Activated naive CD8-positive, alpha-beta T cell treated with anti-CD3 and anti-CD28 coated beads, Interleukin-2, amount 10 ng/mL, durations not matched to agents 7 days and 5 days (primary cell): ENCODE measurements around the gene BPIFB3. TPM values are rescaled to one million over a fixed set of nuclear protein-coding genes. Genes with fewer than 3 reads are reported as not detected.
"Not testable (repeated sequence)": the region's sequence is repeated elsewhere in the genome, so short reads cannot be mapped to it uniquely, and the experiment has no call there.

ENCODE experiments used
- ATAC-seq: fragments of 150-1000 bp; cut with Tn5 transposase; one replicate; pipeline ENCODE4 v1.10.0; 2021; ENCODE audit warnings: low read depth, moderate library complexity
- POLR2A ChIA-PET: fragments of 350-600 bp; sonication (Branson Sonifier 250); formaldehyde crosslinking; loops from one replicate; lab custom pipeline; 2021; ENCODE audit warnings: antibody characterized with exemption; lab: Charles Lee
- DNase-seq: peaks from one replicate; pipeline ENCODE4 v3.0.0; 2021
- H3K27ac Mint-ChIP-seq: one replicate; pipeline ENCODE4 v1.8.0; 2022; ENCODE audit warnings: mild to moderate bottlenecking, mixed read lengths
- H3K27me3 Mint-ChIP-seq: one replicate; pipeline ENCODE4 v1.8.0; 2022; ENCODE audit warnings: mild to moderate bottlenecking, moderate library complexity, mixed read lengths
- H3K36me3 Mint-ChIP-seq: one replicate; pipeline ENCODE4 v1.8.0; 2021; ENCODE audit warnings: mild to moderate bottlenecking, mixed read lengths
- H3K4me1 Mint-ChIP-seq: one replicate; pipeline ENCODE4 v1.8.0; 2021; ENCODE audit warnings: mixed read lengths
- H3K4me3 Mint-ChIP-seq: one replicate; pipeline ENCODE4 v1.8.0; 2022; ENCODE audit warnings: mild to moderate bottlenecking, moderate library complexity, mixed read lengths
- H3K9me3 Mint-ChIP-seq: one replicate; pipeline ENCODE4 v1.8.0; 2021; ENCODE audit warnings: mixed read lengths
- total RNA-seq, 2 experiments: library from RNA; stranded (reverse); gene quantifications; one replicate each; pipeline ENCODE4 v1.2.3, GENCODE V29; 2021

BPIFB3 gene
- total RNA-seq, 2 experiments from 2014 or later = not detected

GRCh38 chr20:33030569-33030968 lies 23.1 kb upstream of the BPIFB3 start:
- no peak overlapping the region for H3K4me3 Mint-ChIP-seq
- POLR2A ChIA-PET = no interaction called here
- DNase-seq (no peak), ATAC-seq (no peak)
- H3K9me3 Mint-ChIP-seq = no peaks in the 10 kb centered on the region
- H3K4me1 Mint-ChIP-seq = no peaks in the 10 kb centered on the region
- H3K27ac Mint-ChIP-seq = no peak overlapping the region
- H3K27me3 Mint-ChIP-seq = no peaks in the 10 kb centered on the region
- H3K36me3 Mint-ChIP-seq = no peaks in the 10 kb centered on the region

GRCh38 chr20:33031531-33031930 lies 22.2 kb upstream of the BPIFB3 start, which contains the start of gene BPIFB6:
Gene BPIFB6, plus strand, starts transcription at chr20:33031648. Its CDS starts 0 bp downstream, at chr20:33031648.
- Mint-ChIP-seq H3K4me1 (no peaks in the 10 kb centered on the region), H3K4me3 (no peak within 1 kb of the TSS), H3K27ac (no peak within 1 kb of the TSS), H3K36me3 (no peaks in the 10 kb centered on the region), H3K27me3 (no peaks in the 10 kb centered on the region), H3K9me3 (no peaks in the 10 kb centered on the region)
- POLR2A ChIA-PET = no interaction called here
- DNase-seq (no peak), ATAC-seq (no peak)

- H3K27me3 Mint-ChIP-seq = no peaks in the 10 kb centered on the region
- no peak for ATAC-seq
- peak overlapping the region; percentile 44 for H3K27ac Mint-ChIP-seq
- POLR2A ChIA-PET = no interaction called here
- no peaks in the 10 kb centered on the region for H3K9me3 Mint-ChIP-seq
- H3K4me1 Mint-ChIP-seq = no peaks in the 10 kb centered on the region
- no peaks in the 10 kb centered on the region for H3K36me3 Mint-ChIP-seq
- no peak overlapping the region for H3K4me3 Mint-ChIP-seq
- no peak for DNase-seq
These were observed 21.1 kb upstream of the BPIFB3 start for GRCh38 chr20:33032555-33032954.

DNA sequence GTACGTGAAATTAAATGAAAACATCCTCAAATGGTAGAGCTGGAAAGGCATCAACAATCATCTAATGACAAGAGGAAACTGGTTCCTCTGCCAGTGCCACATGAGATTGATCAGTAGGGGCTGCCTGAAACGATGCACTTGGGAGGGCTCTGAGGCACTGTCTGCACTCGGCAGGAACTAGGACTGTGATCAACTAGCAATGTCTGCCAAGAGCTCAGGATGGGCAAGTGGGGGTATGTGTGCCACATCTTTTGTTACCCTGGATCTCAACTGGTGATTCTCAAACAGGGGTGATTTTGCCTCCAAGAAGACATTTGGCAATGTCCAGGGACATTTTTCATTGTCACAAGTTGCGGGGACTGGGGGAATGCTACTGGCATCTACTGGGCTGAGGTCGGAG lies 20.3 kb upstream of the BPIFB3 start:
- no peaks in the 10 kb centered on the region for H3K4me1 Mint-ChIP-seq
- ATAC-seq = no peak
- H3K27ac Mint-ChIP-seq = no peak overlapping the region
- H3K4me3 Mint-ChIP-seq = no peak overlapping the region
- H3K36me3 Mint-ChIP-seq = no peaks in the 10 kb centered on the region
- POLR2A ChIA-PET = no interaction called here
- no peak for DNase-seq
- no peaks in the 10 kb centered on the region for H3K27me3 Mint-ChIP-seq
- H3K9me3 Mint-ChIP-seq = no peaks in the 10 kb centered on the region

- H3K36me3 Mint-ChIP-seq = no peaks in the 10 kb centered on the region
- H3K4me3 Mint-ChIP-seq = no peak overlapping the region
- DNase-seq (no peak), ATAC-seq (no peak)
- H3K4me1 Mint-ChIP-seq = no peaks in the 10 kb centered on the region
- H3K27ac Mint-ChIP-seq = no peak overlapping the region
- no peaks in the 10 kb centered on the region for H3K27me3 Mint-ChIP-seq
- no peaks in the 10 kb centered on the region for H3K9me3 Mint-ChIP-seq
- POLR2A ChIA-PET = no interaction called here
These were observed 19.6 kb upstream of the BPIFB3 start for GRCh38 chr20:33034115-33034514.

DNA sequence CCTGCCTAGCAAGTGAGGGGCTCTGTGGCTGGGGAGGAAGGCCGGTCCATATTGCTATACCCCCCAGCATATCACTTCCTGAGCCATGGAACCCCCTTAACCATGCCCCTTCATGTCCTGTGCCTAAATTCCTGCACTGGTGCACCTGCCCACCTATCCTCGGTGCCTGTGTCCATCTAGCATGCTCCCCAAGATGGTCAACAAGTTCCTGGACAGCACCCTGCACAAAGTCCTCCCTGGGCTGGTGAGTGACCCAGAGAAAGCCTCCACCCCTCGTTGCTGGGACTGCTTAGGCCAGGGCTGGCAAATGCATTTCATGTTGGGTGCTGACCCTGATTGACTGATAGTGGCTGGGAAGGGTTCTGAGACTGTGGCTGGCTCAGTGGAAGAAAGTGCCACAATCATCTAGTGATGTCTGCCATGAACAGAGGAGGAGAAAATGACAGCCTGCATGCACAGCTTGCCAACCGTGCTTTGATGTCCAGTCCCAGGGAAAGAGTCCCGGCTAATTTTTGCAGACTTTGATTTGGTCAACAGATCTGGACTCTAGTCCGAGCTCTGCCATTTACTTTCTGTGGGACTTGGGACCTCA lies 18.7 kb upstream of the BPIFB3 start:
- Mint-ChIP-seq H3K27me3 (no peaks in the 10 kb centered on the region), H3K27ac (no peak overlapping the region), H3K9me3 (no peaks in the 10 kb centered on the region), H3K36me3 (no peaks in the 10 kb centered on the region), H3K4me1 (no peaks in the 10 kb centered on the region), H3K4me3 (no peak overlapping the region)
- POLR2A ChIA-PET = no interaction called here
- no peak for ATAC-seq
- DNase-seq = no peak

DNA sequence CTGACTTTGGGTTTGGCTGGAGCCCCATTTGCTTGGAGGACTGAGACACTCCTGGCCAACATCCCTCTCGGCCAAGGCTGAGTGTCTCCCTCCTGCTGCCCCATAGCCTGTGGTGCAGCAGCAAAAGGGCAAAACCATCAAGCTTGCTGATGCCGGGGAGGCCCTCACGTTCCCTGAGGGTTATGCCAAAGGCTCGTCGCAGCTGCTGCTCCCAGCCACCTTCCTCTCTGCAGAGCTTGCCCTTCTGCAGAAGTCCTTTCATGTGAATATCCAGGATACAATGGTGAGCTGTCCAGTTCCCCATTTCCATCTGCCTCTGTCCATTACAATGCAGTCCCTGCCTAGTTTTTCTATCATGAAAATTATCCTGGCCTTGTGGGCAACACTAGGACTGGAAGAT lies 16.2 kb upstream of the BPIFB3 start:
- peaks cover 2% of the 10 kb centered on the region for H3K27me3 Mint-ChIP-seq
- no peaks in the 10 kb centered on the region for H3K9me3 Mint-ChIP-seq
- no peak overlapping the region for H3K27ac Mint-ChIP-seq
- H3K4me1 Mint-ChIP-seq = no peaks in the 10 kb centered on the region
- ATAC-seq (no peak), DNase-seq (no peak)
- H3K4me3 Mint-ChIP-seq = no peak overlapping the region
- H3K36me3 Mint-ChIP-seq = no peaks in the 10 kb centered on the region
- POLR2A ChIA-PET = no interaction called here

DNA sequence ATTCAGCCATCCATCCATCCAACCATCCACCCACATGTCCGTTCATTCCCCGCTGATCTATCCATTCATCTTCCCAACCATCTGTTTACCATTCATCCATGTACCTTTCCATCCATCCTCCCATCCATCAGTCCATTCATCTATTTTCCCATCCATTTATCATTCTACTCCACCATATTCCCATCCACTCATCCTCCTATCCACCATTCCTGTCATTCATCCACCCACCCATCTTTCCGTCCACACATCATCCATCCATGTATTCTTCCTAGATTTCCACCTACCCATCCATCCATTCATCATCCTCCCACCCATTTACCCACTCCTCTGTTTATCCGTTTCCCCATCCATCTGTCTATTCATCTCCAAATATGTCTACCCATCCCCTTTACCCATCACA lies 15.5 kb upstream of the BPIFB3 start:
- DNase-seq (no peak), ATAC-seq (no peak)
- Mint-ChIP-seq H3K27me3 (peaks cover 2% of the 10 kb centered on the region), H3K4me1 (no peaks in the 10 kb centered on the region), H3K4me3 (no peak overlapping the region), H3K27ac (no peak overlapping the region), H3K36me3 (no peaks in the 10 kb centered on the region), H3K9me3 (no peaks in the 10 kb centered on the region)
- POLR2A ChIA-PET = no interaction called here

- Mint-ChIP-seq H3K27ac (no peak overlapping the region), H3K4me1 (no peaks in the 10 kb centered on the region), H3K27me3 (peaks cover 2% of the 10 kb centered on the region), H3K36me3 (no peaks in the 10 kb centered on the region), H3K9me3 (peaks cover 4% of the 10 kb centered on the region), H3K4me3 (no peak overlapping the region)
- POLR2A ChIA-PET = no interaction called here
- DNase-seq (no peak), ATAC-seq (no peak)
These were observed 11.3 kb upstream of the BPIFB3 start for GRCh38 chr20:33042430-33042829.

DNA sequence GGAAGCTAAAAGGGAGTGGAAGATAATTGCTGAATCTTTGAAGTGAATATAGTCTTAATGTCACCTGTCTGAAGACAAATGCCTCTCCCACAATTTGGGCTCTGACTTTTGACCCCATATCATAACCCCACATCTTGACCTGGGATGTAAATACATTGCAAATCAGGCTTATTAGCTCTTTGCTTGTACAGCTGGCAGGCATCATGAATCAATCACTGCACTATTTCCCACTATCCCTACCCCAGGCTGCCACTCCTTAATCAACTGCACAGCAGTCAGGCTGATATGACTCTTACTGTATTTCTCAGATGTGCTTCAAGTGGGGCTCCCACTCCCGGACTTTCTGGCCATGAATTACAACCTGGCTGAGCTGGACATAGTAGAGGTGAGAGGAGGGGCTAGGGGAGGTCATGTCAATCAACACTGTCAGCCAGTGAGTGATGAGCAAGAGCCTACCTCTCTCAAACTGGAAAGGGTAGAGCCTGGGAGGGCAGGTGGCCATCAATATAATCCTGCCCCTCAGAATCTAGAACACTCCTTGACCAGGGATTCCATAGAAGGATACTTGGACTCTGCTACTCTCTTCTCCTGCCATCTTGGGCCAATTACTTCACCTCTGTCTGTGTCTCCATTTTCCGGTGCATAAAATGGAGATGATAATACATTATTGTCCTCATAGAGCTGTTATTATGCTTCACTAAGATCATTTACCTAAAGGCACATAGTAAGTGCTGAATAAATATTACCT lies 10.5 kb upstream of the BPIFB3 start:
- POLR2A ChIA-PET = no interaction called here
- no peak overlapping the region for H3K27ac Mint-ChIP-seq
- no peak overlapping the region for H3K4me3 Mint-ChIP-seq
- H3K36me3 Mint-ChIP-seq = no peaks in the 10 kb centered on the region
- H3K27me3 Mint-ChIP-seq = peaks cover 2% of the 10 kb centered on the region
- peaks cover 4% of the 10 kb centered on the region for H3K9me3 Mint-ChIP-seq
- H3K4me1 Mint-ChIP-seq = no peaks in the 10 kb centered on the region
- ATAC-seq (no peak), DNase-seq (no peak)

DNA sequence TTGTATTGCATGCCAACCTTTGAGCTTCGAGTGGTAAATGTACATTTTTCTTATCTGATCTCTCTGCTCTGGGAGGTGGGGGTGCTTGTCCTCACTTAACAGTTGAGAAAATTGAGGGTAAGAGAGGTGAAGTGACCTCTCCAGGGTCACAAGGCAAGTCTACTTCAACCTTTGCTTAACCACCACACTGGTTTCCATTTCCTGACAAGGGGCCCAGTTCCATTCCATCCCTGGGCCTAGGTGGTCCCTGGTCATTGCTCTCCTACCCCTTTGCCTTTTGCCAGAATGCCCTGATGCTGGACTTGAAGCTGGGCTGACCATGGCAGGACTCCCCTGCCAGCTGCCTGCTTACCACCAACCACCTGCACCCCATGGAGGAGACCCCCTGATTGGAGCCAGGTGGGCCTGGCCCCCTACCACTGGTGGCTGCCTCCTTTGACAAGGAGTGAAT lies 9.9 kb upstream of the BPIFB3 start:
- H3K4me3 Mint-ChIP-seq = no peak overlapping the region
- POLR2A ChIA-PET = no interaction called here
- no peaks in the 10 kb centered on the region for H3K4me1 Mint-ChIP-seq
- ATAC-seq (no peak), DNase-seq (no peak)
- no peaks in the 10 kb centered on the region for H3K36me3 Mint-ChIP-seq
- peaks cover 2% of the 10 kb centered on the region for H3K27me3 Mint-ChIP-seq
- peaks cover 4% of the 10 kb centered on the region for H3K9me3 Mint-ChIP-seq
- no peak overlapping the region for H3K27ac Mint-ChIP-seq

GRCh38 chr20:33045129-33045721 lies 8.5 kb upstream of the BPIFB3 start:
- POLR2A ChIA-PET = not testable (repeated sequence)

DNA sequence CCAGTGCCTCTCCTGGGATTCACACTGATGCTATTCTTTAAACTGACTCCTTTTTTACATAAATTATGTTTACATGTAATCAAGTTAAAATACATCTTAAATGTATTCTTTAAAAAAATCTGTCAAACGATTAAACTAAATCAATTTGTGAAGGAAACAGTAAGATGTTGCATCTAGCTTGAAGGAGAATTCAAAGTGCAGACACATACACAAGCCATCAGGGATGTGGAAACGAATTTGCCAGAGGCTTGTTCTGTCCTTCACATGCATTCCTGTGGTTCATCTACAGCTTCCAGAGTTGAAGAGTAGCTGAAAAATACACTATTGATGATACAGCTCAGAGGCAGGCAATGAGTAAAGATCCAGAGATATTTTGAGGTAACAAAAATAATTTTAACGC lies 7.3 kb upstream of the BPIFB3 start:
- Mint-ChIP-seq H3K4me1 (no peaks in the 10 kb centered on the region), H3K36me3 (no peaks in the 10 kb centered on the region), H3K9me3 (peaks cover 4% of the 10 kb centered on the region), H3K27me3 (no peaks in the 10 kb centered on the region), H3K27ac (no peak overlapping the region), H3K4me3 (no peak overlapping the region)
- POLR2A ChIA-PET = no interaction called here
- no peak for ATAC-seq
- no peak for DNase-seq

More at GRCh38 chr20:33045129-33045721, 8.5 kb upstream of the BPIFB3 start:
- H3K4me3 Mint-ChIP-seq, H3K36me3 Mint-ChIP-seq, ATAC-seq, H3K27ac Mint-ChIP-seq, DNase-seq, H3K27me3 Mint-ChIP-seq, H3K9me3 Mint-ChIP-seq, H3K4me1 Mint-ChIP-seq: not testable (repeated sequence)

DNA sequence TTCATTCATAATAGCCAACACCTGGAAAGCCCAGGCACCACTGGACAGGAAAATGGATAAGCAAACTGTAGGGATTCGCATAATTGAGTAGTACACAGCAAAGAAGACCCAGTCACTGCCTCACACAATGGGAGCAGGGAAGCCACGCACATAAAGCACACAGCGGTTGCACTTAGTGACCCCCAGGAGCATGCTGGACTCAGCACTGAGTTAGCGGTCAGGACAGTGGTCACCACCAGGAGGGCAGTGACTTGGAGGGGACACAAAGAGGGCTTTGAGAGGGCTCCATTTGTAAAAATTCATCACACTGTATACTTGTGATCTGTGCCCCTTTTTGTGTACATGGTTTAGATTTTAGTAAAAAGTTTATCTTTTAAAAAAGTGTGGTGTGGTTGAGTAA lies 2.4 kb upstream of the BPIFB3 start:
- Mint-ChIP-seq H3K27me3 (no peaks in the 10 kb centered on the region), H3K9me3 (peaks cover 2% of the 10 kb centered on the region), H3K4me3 (no peak overlapping the region), H3K4me1 (no peaks in the 10 kb centered on the region), H3K36me3 (no peaks in the 10 kb centered on the region), H3K27ac (no peak overlapping the region)
- DNase-seq (no peak), ATAC-seq (no peak)
- POLR2A ChIA-PET = no interaction called here
